Esophagus muscularis mucosa (tissue), 3 donors: ENCODE measurements around the gene FHOD1.

Source experiments
- CTCF ChIP-seq, 3 experiments: fragments of 200-600 bp in 2 of 3; fragments of 450-650 bp in 1 of 3; sonication (generic) in 2 of 3; IDR thresholded peaks; one replicate each; pipeline ENCODE4 v1.5.1; 2017 to 2019; ENCODE audit warnings: antibody characterized with exemption in 3 of 3, mild to moderate bottlenecking in 2 of 3, moderate library complexity in 1 of 3
- POLR2A ChIP-seq: fragments of 450-650 bp; IDR thresholded peaks from one replicate; pipeline ENCODE4 v1.6.1; 2017; ENCODE audit warnings: antibody characterized with exemption, moderate library complexity, mild to moderate bottlenecking, low read depth

DNA sequence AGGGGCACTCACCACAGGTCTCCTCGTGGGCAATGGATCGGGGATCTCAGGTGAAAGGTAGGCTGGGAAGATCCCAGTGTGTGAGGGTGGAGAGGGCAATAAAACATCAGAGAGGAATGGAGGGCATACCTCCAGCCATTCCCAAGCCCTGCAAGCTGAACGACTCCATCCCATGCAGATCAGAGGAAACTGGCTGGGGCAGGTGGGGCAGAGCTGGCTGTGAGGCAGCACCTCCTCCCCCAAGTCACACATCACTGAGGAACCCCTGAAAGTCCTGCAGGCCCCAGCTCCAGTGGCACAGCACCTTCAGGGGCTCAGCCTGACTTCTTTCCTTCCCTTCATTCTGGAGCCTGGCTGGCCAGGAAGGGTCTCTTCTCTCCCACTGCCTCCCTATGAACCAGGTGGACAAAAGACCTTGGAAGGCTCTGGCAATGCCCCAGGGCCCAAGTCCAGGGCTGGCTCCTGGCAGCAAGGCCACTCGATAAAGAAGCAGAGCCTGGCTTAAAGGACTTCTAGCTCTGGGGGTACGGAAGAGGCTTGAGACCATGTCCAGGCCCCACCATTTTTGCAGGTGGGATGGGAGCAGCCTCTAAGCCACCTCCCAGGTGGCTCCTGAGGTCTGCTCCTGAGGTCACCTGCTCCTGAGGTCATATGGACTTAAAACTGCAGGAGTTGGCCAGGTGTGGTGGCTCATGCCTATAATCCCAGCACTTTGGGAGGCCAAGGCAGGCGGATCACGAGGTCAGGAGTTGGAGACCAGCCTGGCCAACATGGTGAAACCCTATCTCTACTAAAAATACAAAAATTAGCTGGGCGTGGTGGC is 33.9 kb downstream of the FHOD1 start:
- TF ChIP-seq POLR2A (no peak), CTCF (IDR thresholded peaks at IDR 0.05) (no peak)
